ENCODE data around the gene CDH13.

The CDH13 gene

DNA sequence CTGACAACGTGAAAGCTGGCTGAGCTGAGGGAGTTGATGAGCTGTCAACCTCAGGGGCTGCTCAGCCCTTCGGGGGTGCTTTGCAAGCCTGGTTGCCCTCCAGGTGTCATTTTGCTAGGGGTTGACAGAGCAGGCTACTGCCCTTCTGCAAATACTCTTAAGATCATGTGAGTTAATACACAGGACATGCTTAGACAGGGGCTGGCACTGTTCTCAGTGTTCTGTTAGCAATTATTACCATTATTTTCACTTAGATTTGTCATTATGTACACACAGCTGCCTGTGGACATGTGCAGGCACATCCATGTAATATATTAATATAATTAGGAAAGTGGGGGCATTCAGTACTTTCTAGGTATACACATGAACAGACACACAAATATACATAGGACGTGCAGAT lies 626.8 kb downstream of the CDH13 start:
- no peak for ATAC-seq

DNA sequence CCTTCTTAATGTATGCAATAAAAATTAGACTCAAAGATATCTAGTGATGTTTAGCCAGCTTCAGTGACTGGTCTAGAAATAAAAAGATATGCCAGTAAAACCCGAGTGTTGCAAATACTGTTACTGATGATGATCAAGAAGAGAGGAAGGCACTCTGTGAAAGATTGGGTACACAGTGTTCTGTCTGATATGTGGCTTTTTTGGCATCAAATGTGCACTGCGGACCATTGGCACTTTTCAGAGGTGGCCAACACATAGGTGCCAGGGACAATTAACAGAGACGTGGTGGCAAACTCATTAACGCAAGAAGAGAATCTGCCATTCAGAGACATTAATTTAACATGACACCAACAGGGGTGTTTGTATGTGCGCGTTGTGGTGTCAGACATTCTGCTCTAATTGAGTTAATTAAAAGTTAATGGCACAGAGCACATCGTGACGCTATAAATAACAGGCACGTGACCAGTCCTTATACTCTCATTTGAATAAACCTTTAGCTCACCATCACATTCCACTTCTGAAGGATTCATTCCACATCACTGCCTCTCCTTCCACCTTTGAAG lies 631.7 kb downstream of the CDH13 start:
- TF ChIP-seq ZFP30 (CRISPR knock-in tag; IDR thresholded peaks at IDR 0.05): no peak
- TF ChIP-seq, protein P1, sequence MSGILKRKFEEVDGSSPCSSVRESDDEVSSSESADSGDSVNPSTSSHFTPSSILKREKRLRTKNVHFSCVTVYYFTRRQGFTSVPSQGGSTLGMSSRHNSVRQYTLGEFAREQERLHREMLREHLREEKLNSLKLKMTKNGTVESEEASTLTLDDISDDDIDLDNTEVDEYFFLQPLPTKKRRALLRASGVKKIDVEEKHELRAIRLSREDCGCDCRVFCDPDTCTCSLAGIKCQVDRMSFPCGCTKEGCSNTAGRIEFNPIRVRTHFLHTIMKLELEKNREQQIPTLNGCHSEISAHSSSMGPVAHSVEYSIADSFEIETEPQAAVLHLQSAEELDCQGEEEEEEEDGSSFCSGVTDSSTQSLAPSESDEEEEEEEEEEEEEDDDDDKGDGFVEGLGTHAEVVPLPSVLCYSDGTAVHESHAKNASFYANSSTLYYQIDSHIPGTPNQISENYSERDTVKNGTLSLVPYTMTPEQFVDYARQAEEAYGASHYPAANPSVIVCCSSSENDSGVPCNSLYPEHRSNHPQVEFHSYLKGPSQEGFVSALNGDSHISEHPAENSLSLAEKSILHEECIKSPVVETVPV (CRISPR knock-in tag; IDR thresholded peaks at IDR 0.05): no peak
- TF ChIP-seq, protein P2, sequence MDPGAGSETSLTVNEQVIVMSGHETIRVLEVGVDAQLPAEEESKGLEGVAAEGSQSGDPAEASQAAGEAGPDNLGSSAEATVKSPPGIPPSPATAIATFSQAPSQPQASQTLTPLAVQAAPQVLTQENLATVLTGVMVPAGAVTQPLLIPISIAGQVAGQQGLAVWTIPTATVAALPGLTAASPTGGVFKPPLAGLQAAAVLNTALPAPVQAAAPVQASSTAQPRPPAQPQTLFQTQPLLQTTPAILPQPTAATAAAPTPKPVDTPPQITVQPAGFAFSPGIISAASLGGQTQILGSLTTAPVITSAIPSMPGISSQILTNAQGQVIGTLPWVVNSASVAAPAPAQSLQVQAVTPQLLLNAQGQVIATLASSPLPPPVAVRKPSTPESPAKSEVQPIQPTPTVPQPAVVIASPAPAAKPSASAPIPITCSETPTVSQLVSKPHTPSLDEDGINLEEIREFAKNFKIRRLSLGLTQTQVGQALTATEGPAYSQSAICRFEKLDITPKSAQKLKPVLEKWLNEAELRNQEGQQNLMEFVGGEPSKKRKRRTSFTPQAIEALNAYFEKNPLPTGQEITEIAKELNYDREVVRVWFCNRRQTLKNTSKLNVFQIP (CRISPR knock-in tag; IDR thresholded peaks at IDR 0.05; ENCODE audit: borderline replicate concordance, low read depth): no peak
- no peak for TF ChIP-seq TOX (CRISPR knock-in tag; IDR thresholded peaks at IDR 0.05; ENCODE audit: borderline replicate concordance)
- TF ChIP-seq, protein P3, sequence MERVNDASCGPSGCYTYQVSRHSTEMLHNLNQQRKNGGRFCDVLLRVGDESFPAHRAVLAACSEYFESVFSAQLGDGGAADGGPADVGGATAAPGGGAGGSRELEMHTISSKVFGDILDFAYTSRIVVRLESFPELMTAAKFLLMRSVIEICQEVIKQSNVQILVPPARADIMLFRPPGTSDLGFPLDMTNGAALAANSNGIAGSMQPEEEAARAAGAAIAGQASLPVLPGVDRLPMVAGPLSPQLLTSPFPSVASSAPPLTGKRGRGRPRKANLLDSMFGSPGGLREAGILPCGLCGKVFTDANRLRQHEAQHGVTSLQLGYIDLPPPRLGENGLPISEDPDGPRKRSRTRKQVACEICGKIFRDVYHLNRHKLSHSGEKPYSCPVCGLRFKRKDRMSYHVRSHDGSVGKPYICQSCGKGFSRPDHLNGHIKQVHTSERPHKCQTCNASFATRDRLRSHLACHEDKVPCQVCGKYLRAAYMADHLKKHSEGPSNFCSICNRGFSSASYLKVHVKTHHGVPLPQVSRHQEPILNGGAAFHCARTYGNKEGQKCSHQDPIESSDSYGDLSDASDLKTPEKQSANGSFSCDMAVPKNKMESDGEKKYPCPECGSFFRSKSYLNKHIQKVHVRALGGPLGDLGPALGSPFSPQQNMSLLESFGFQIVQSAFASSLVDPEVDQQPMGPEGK (CRISPR knock-in tag; IDR thresholded peaks at IDR 0.05; ENCODE audit: borderline replicate concordance): no peak
- TF ChIP-seq ARNTL (CRISPR knock-in tag; IDR thresholded peaks at IDR 0.05; ENCODE audit: borderline replicate concordance, low read depth): no peak
- TF ChIP-seq CSDC2 (CRISPR knock-in tag; IDR thresholded peaks at IDR 0.05): no peak
- ATAC-seq: no peak

More for the DNA sequence above, 626.8 kb downstream of the CDH13 start:
- TF ChIP-seq TOX (CRISPR knock-in tag; IDR thresholded peaks at IDR 0.05; ENCODE audit: borderline replicate concordance) (no peak), ISL1 (CRISPR knock-in tag; IDR thresholded peaks at IDR 0.05) (no peak), ESRRG (CRISPR knock-in tag; IDR thresholded peaks at IDR 0.05) (no peak), OSR1 (CRISPR knock-in tag; IDR thresholded peaks at IDR 0.05) (no peak), CSDC2 (CRISPR knock-in tag; IDR thresholded peaks at IDR 0.05) (no peak), ZFP3 (CRISPR knock-in tag; IDR thresholded peaks at IDR 0.05) (no peak), ZNF8 (CRISPR knock-in tag; IDR thresholded peaks at IDR 0.05) (no peak)
- TF ChIP-seq, protein P2 (CRISPR knock-in tag; IDR thresholded peaks at IDR 0.05; ENCODE audit: borderline replicate concordance, low read depth): no peak
- TF ChIP-seq, protein P3 (CRISPR knock-in tag; IDR thresholded peaks at IDR 0.05; ENCODE audit: borderline replicate concordance): no peak

DNA sequence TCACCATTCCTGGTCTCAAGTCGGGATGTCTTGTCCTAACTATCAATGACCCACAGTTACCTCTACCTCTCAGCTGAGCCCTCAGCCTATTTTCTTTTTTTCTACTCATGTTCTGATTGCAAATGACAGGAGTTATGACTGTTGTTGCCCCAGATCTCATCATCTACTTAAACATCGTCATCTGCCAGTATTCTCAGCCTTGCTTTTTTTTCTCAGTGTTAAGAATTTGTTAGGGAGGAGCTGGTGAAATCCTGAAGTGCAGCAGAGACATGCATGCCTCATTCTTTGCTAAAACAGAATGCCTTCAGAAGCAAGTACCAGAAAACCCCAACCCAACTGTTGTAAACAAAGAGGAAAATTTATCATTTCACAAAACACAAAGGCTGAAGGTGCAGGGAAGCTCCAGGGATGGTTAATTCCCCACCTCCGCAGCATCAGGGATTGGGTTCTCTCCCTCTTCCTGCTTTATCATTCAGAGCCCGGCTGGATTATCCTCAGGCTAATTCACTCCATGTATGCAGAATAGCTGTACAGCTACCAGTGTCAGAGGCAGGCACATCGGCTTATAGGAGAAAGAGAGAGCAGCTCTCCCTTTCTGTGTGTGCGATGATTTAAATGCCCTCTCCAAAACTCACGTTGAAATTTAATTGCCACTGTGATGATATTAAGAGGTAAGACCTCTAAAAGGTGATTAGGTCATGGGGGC lies 640.2 kb downstream of the CDH13 start:
- TF ChIP-seq PPARA (CRISPR knock-in tag; IDR thresholded peaks at IDR 0.05; ENCODE audit: borderline replicate concordance) (no peak), CSDC2 (CRISPR knock-in tag; IDR thresholded peaks at IDR 0.05) (no peak), ESRRG (CRISPR knock-in tag; IDR thresholded peaks at IDR 0.05) (no peak), ARNTL (CRISPR knock-in tag; IDR thresholded peaks at IDR 0.05; ENCODE audit: borderline replicate concordance, low read depth) (no peak), GLIS3 (CRISPR knock-in tag; IDR thresholded peaks at IDR 0.05) (no peak)
- TF ChIP-seq, protein P1 (CRISPR knock-in tag; IDR thresholded peaks at IDR 0.05): no peak
- TF ChIP-seq, protein P2 (CRISPR knock-in tag; IDR thresholded peaks at IDR 0.05; ENCODE audit: borderline replicate concordance, low read depth): no peak
- no peak for ATAC-seq

Measured in SK-N-SH treated with all-trans-retinoic acid at 6 μM for 48 hours (cell line).